Osteoblast (primary cell): ENCODE data around the gene ZNF441. TPM values are rescaled to one million over a fixed set of nuclear protein-coding genes. Genes with fewer than 3 reads are reported as not detected.

Experiments
- DNase-seq: peaks from one replicate; pipeline ENCODE4 v3.0.0; 2011; ENCODE audit warnings: low spot score, mixed read lengths; ENCODE audit not compliant: insufficient read length; ENCODE audit errors: missing footprints
- H2AFZ ChIP-seq: 2 replicates; pipeline ENCODE4 v1.6.0; 2011; ENCODE audit warnings: mild to moderate bottlenecking, low read length
- H3K27ac ChIP-seq: 2 replicates; pipeline ENCODE4 v1.5.1; 2011; ENCODE audit warnings: mild to moderate bottlenecking, low read depth, low read length, moderate library complexity
- H3K27me3 ChIP-seq: 2 replicates; pipeline ENCODE4 v1.6.0; 2012; ENCODE audit warnings: mild to moderate bottlenecking, control low read depth, inconsistent platforms, low read length, moderate library complexity; ENCODE audit not compliant: insufficient read depth
- H3K36me3 ChIP-seq: 2 replicates; pipeline ENCODE4 v1.5.1; 2011; ENCODE audit warnings: mild to moderate bottlenecking, low read length, control low read depth, moderate library complexity; ENCODE audit not compliant: insufficient read depth
- H3K4me1 ChIP-seq: 2 replicates; pipeline ENCODE4 v1.5.1; 2011; ENCODE audit warnings: mild to moderate bottlenecking, low read length, control low read depth, moderate library complexity; ENCODE audit not compliant: insufficient read depth
- H3K4me2 ChIP-seq: 2 replicates; pipeline ENCODE4 v1.6.0; 2011; ENCODE audit warnings: mild to moderate bottlenecking, low read length; ENCODE audit not compliant: insufficient read depth
- H3K4me3 ChIP-seq: fragments of 200-600 bp; sonication (generic); 3 replicates; pipeline ENCODE4 v1.5.1; 2012; ENCODE audit warnings: mild to moderate bottlenecking, low read length, inconsistent platforms; ENCODE audit not compliant: insufficient read depth
- H3K79me2 ChIP-seq: 2 replicates; pipeline ENCODE4 v1.6.0; 2012; ENCODE audit warnings: mild to moderate bottlenecking, low read length, control low read depth, inconsistent platforms; ENCODE audit not compliant: insufficient read depth
- H3K9me3 ChIP-seq: 2 replicates; pipeline ENCODE4 v1.5.1; 2011; ENCODE audit warnings: low read depth, low read length, control low read depth
- H4K20me1 ChIP-seq: 2 replicates; pipeline ENCODE4 v1.6.0; 2012; ENCODE audit warnings: mild to moderate bottlenecking, low read length, control low read depth; ENCODE audit not compliant: insufficient read depth
- total RNA-seq: library from RNA; depleted of rRNA; stranded (reverse); fragments of >200 nt; gene quantifications from 2 replicates; pipeline ENCODE4 v1.2.3, GENCODE V29; 2012
- TF ChIP-seq, protein P1 (sequence below): IDR thresholded peaks from 2 replicates; pipeline ENCODE4 v1.5.1; 2011; ENCODE audit warnings: mild to moderate bottlenecking, low read depth, low read length, moderate library complexity; ENCODE audit errors: extremely low read depth

The ZNF441 gene
- total RNA-seq, 1 donor, result 11.6 TPM

GRCh38 chr19:11833541-11833940 is 66.7 kb downstream of the ZNF441 start:
- Histone ChIP-seq H3K4me2 (no peak overlapping the region), H3K9me3 (peaks cover 46% of the 10 kb centered on the region), H3K27me3 (no peaks in the 10 kb centered on the region), H3K27ac (no peak overlapping the region), H3K4me3 (no peak overlapping the region), H4K20me1 (no peaks in the 10 kb centered on the region), H3K79me2 (peaks cover 4% of the 10 kb centered on the region), H3K4me1 (no peaks in the 10 kb centered on the region), H2AFZ (no peak overlapping the region), H3K36me3 (peaks cover 26% of the 10 kb centered on the region)
- TF ChIP-seq, protein P1, sequence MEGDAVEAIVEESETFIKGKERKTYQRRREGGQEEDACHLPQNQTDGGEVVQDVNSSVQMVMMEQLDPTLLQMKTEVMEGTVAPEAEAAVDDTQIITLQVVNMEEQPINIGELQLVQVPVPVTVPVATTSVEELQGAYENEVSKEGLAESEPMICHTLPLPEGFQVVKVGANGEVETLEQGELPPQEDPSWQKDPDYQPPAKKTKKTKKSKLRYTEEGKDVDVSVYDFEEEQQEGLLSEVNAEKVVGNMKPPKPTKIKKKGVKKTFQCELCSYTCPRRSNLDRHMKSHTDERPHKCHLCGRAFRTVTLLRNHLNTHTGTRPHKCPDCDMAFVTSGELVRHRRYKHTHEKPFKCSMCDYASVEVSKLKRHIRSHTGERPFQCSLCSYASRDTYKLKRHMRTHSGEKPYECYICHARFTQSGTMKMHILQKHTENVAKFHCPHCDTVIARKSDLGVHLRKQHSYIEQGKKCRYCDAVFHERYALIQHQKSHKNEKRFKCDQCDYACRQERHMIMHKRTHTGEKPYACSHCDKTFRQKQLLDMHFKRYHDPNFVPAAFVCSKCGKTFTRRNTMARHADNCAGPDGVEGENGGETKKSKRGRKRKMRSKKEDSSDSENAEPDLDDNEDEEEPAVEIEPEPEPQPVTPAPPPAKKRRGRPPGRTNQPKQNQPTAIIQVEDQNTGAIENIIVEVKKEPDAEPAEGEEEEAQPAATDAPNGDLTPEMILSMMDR, result no peak
- DNase-seq, result no peak

Other genes starting within 250 kb of the ZNF441 start
- 36.9 and 37.1 TPM in 2 replicates for gene ECSIT, start 237.9 kb upstream of the ZNF441 start, total RNA-seq
- 7.1 and 9.8 TPM in 2 replicates for gene CNN1, start 228.1 kb upstream of the ZNF441 start, total RNA-seq
- gene ELOF1, start 207.8 kb upstream of the ZNF441 start, total RNA-seq, result 31.2 and 42.0 TPM in 2 replicates
- gene ACP5, start 189.4 kb upstream of the ZNF441 start, total RNA-seq, result 0.59 and 2.5 TPM in 2 replicates
- gene ZNF627, start 169.5 kb upstream of the ZNF441 start, total RNA-seq, result 18.9 and 20.3 TPM in 2 replicates
- 6.2 and 9.4 TPM in 2 replicates for gene ZNF823, start 28.1 kb upstream of the ZNF441 start, total RNA-seq
- 4.3 and 6.2 TPM in 2 replicates for gene ZNF491, start 31.5 kb downstream of the ZNF441 start, total RNA-seq
- 10.6 and 11.2 TPM in 2 replicates for gene ZNF440, start 47.3 kb downstream of the ZNF441 start, total RNA-seq
- gene ZNF439, start 81.7 kb downstream of the ZNF441 start, total RNA-seq, result 8.5 and 8.7 TPM in 2 replicates
- gene ZNF69, start 120.8 kb downstream of the ZNF441 start, total RNA-seq, result 14.1 and 14.8 TPM in 2 replicates
- gene ZNF700, start 158.1 kb downstream of the ZNF441 start, total RNA-seq, result 9.4 and 10.6 TPM in 2 replicates
- 2.5 and 2.9 TPM in 2 replicates for gene ZNF763, start 198.0 kb downstream of the ZNF441 start, total RNA-seq